ENCODE results near the gene LIPI.

- TF ChIP-seq CTCF (IDR thresholded peaks at IDR 0.05; ENCODE audit: low read depth, low read length): no peak
- no peak for TF ChIP-seq EZH2phosphoT487 (IDR thresholded peaks at IDR 0.05; ENCODE audit: low read depth)
These were observed 126.1 kb downstream of the LIPI start for GRCh38 chr21:14084701-14085100.

All from OCI-LY3 (cell line).